Measurements from ENCODE around the gene GDAP2.

GDAP2 gene

GRCh38 chr1:117929343-117930172 is at the start of gene GDAP2, which contains the start of gene WDR3:
GDAP2 (minus strand) TSS chr1:117929621; CDS start chr1:117920357, 9,264 bp downstream.
WDR3 (plus strand) TSS chr1:117929739; CDS start chr1:117933320, 3,581 bp downstream.
- peak within 1 kb of the TSS; percentile 75 for H3K27ac ChIP-seq

GRCh38 chr1:117976381-117976780 is 47.0 kb upstream of the GDAP2 start:
- TF ChIP-seq CTCF (conservative IDR thresholded peaks at IDR 0.05) = no peak
- H3K27ac ChIP-seq = no peak overlapping the region

More at GRCh38 chr1:117929343-117930172, at the start of gene GDAP2, which contains the start of gene WDR3:
- no peak for TF ChIP-seq CTCF (conservative IDR thresholded peaks at IDR 0.05)

- no peak overlapping the region for H3K27ac ChIP-seq
- TF ChIP-seq CTCF (conservative IDR thresholded peaks at IDR 0.05) = no peak
These were observed 42.4 kb upstream of the GDAP2 start for GRCh38 chr1:117971777-117972176.

- no peak for TF ChIP-seq CTCF (conservative IDR thresholded peaks at IDR 0.05)
- H3K27ac ChIP-seq = no peak overlapping the region
These were observed 40.8 kb upstream of the GDAP2 start for GRCh38 chr1:117970252-117970651.

GRCh38 chr1:117967881-117968280 is 38.5 kb upstream of the GDAP2 start:
- no peak overlapping the region for H3K27ac ChIP-seq
- TF ChIP-seq CTCF (conservative IDR thresholded peaks at IDR 0.05) = no peak

GRCh38 chr1:117967477-117967876 is 38.1 kb upstream of the GDAP2 start:
- H3K27ac ChIP-seq = no peak overlapping the region

More at GRCh38 chr1:117967477-117967876, 38.1 kb upstream of the GDAP2 start:
- peak; percentile 23; the same call in 1 of the 2 replicates for TF ChIP-seq CTCF (conservative IDR thresholded peaks at IDR 0.05)

Measured in VCaP (cell line).